T-helper 2 cell (primary cell): Measurements from ENCODE around the gene ADARB2.

Experiments used
- DNase-seq, 5 experiments: peaks; one replicate each; pipeline versions ENCODE4 v3.0.0 to v3.0.0-alpha.2; 2012 to 2022

Gene ADARB2

DNA sequence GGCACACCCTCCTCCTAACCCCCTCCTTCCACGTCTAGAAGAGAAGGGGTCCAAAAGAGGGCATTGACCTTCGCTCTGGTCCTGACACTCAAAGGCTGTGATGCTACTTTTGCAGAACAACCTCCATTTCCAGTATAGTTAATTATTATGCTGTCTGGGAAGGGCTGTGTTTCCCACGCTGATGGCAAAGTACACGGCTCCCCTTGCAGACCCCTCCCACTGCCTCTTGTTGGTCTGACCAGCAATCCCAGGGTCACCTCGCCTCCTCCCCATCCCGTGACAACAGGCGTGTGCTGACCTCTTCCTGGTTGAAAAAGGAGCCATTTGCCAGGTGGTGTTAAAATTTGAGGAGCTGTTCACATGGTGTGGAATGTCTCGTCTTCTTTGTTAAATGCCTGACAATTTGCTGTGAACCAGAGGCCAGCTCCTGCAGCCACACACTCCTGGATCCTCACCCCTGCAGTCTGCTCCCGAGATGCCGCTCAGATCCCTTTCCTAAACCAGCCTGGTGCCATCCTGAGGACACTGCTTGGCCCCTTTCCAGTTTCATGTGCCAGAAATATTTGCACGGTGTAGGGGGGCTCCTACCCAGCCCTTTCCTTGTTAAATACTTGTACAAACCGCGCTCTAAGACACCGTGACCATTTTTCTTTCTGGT is 359.5 kb downstream of the ADARB2 start:
- no peak for DNase-seq

DNA sequence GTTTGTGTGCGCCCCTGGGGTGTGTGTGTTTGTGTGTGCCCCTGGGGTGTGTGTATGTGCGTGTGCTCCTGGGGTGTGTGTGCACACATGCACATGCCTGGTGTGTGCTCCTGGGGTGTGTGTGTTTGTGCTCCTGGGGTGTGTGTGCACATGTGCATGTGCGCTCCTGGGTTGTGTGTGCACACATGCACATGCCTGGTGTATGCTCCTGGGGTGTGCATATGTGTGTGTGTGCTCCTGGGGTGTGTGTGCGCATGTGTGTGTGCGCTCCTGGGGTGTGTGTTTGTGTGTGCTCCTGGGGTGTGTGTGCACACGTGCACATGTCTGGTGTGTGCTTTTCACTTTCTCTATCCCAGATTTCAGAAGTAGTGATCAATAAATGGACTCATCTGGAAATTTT is 360.1 kb downstream of the ADARB2 start:
- DNase-seq = no peak

DNA sequence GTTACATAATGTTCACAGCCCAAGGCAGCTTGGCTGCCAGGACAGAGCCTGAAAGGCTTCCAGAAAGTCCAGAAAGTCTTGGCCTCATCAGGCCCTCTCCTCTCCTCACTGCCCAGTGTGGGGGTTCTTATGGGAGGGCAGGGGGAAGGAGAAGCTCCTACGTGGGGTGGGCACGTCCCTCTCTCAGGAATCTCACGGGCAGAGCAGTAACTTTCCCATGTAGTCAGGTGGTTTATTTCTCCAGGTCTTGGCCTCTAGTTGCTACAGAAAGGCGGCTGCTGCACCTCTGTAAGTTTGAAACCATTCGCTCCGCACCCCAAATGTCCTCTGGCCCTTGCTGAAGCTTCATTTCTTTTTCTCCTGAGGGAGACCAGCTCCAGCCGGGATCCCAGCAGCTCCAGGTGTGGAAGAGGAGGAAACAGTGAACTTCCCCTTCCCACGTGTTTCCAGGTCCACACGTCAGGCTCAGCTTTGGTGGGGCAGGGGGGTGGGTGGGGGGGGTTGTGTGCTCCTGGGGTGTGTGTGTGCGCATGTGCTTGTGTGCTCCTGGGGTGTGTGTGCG is 360.9 kb downstream of the ADARB2 start:
- no peak for DNase-seq

DNA sequence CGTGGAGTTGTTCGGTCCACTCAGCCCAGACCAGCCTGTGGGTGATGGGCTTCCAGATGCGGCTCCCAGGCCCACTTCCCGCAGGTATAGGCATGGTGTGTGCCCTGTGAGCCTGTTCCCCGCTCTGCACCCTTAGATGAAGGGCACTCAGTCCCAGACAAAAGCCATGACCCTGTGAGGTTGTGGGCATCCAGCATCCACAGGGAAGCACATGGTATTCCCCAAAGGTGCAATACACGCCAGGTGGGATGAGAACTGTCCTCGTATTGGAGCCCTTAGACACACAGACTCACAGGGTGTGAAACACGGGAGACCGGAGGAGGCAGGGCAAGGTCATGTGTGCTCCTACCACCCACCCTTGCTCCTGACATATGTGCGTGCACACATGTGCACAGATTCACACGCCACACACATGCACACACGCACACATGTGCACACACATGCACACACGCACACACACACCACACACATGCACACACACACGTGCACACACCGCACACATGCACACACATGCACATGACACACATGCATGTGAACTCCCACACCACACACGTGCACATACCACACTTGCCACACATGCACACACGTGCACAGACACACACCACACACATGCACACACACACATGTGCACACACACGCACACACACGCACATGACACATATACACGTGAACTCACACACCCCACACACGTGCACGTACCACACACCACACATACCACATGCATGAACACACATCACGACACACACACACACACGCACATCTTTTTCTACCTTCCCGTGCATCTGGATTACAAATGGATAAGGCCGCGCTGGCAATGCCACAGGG is 361.8 kb downstream of the ADARB2 start:
- no peak for DNase-seq

DNA sequence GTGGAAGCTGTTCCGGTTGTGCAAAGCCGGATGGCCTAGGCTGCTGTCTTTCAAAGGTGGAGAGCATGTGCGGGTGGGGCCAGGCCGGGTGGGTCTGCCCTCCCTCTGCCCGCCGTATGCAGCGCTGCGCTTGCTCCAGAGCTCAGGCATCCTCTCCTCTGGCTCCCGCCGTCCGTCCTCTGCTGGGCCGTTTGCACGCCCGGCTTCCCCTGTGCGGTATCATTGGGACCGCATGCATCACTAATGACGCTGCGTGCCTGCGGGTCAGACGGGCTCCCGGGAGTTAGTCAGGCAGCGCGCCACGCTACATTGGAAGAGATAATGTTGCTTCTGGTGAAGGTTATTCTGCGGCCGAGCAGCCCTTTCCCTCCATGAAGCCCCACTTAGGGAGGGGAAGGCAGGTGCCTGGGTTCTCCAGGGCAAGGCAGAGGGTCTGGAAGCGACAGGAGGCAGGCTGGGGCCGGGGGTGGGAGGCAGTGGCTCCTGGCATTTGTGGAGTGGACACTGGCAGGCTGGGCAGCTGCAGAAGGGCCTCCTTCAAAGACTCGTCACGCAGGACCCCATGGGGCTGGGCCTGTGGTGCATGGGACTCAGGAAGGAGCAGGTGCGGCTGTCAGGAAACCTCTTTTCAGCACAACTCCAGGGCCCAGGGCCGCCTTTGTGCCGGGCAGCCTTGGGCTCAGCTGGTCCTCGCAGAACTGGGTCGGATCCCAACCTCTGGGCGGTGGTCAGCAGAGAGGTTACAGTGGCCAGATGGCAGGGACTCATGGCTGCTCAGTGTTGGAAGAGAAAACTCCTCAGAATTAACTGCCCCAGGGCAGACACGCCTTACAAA is 362.6 kb downstream of the ADARB2 start:
- no peak for DNase-seq

DNA sequence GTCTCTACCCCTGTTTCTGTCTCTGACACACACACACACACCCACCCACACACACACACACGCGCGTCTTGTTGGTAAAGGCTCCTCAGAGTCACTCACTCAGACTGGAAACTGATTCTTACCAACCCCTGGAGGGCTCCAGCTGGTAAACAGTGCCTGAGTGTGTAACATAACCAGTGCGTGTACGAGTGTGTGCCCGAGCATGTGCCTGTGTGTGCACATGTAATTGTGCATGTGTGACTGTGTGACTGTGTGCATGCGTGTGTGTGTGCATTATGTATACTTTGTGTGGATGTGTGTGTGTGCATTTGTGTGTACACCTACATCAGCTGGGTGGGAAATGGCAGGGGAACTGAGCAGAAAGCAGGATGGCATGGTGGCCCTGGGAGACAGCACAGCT is 364.0 kb downstream of the ADARB2 start:
- DNase-seq = peak in 1 of 5 experiments; percentile 13

DNA sequence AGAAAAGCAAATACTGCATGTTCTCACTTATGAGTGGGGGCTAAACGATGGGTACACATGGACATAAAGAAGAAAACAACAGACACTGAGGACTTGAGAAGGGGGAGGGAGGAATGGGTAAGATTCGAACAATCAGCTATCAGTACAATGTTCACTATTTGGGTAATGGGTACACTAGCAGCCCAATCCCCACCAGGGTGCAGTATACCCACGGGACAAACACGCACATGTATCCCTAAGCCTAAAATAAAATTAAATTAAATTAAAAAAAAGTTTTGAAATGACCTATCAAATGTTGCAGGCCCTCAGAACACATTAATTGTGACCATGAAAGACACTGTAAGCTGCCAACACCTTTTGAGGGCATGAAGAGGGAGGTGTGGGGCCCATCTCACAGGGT is 365.1 kb downstream of the ADARB2 start:
- no peak for DNase-seq

DNA sequence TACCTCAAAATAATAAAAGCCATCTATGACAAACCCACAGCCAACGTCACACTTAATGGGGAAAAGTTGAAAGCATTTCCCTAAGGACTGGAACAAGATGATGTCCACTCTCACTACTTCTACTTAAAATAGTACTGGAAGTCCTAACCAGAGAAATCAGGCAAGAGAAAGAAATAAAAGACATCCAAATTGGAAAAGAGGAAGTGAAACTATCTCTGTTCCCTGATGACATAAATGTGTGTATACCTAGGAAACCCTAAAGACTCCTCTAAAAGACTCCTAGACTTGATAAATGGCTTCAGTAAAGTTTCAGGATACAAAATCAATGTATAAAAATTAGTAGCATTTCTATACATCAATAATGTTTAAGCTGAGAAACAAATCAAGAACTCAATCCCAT is 367.0 kb downstream of the ADARB2 start:
- no peak for DNase-seq

DNA sequence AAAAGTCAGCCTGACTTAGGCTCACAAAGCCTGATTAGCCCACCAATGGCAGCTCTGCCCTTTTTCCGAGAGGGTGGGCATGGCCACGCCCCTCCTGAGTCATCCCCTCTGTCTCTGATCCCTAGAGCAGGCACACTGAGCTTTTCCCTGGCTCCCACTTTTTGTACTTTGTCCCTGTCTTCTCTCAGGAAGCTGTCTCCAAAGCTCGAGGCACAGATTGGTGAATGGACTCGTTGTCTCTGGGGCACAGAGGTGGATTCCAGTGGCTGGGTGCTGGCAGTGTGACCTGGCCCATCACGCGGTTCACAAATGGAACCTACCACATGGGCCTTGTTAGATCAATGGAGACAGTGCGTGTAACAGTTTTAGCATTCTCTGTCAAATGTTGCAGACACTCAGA is 367.7 kb downstream of the ADARB2 start:
- no peak for DNase-seq

DNA sequence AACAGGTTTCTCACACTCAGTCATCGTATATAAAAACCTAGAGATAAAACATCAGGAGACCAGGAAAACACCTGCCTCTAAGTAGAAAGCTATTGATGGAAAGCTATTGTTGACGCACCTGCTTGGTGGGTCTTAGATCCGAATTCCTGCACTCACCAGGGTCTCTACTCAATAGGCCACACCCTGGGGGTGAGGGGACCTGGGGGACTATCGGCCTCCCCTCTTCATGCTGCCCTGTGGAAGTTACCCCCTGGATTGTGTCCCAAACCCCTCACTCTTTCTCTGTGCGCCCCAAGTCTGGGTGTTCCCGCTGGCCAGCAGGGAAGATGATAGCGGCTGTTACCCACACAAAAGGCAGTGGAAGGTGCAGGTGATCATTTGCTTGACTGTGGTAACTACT is 368.1 kb downstream of the ADARB2 start:
- no peak for DNase-seq

DNA sequence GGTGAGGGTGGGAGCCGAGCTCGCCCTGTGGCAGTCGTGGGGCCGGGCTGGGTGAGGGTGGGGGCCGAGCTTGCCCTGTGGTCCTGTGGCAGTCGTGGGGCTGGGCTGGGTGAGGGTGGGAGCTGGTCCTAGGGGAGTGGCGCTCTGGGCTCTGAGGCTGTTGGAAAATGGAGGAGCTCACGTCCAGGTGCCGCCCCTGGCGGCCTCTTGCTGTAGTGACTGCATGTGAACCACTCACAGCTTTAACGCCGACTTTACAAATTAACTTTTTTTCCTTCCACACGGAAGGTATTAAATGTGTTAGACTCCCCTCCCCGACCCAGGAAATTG is 368.5 kb downstream of the ADARB2 start:
- DNase-seq = peak in 3 of 5 experiments; percentile 21 to 65 (median 27)

DNA sequence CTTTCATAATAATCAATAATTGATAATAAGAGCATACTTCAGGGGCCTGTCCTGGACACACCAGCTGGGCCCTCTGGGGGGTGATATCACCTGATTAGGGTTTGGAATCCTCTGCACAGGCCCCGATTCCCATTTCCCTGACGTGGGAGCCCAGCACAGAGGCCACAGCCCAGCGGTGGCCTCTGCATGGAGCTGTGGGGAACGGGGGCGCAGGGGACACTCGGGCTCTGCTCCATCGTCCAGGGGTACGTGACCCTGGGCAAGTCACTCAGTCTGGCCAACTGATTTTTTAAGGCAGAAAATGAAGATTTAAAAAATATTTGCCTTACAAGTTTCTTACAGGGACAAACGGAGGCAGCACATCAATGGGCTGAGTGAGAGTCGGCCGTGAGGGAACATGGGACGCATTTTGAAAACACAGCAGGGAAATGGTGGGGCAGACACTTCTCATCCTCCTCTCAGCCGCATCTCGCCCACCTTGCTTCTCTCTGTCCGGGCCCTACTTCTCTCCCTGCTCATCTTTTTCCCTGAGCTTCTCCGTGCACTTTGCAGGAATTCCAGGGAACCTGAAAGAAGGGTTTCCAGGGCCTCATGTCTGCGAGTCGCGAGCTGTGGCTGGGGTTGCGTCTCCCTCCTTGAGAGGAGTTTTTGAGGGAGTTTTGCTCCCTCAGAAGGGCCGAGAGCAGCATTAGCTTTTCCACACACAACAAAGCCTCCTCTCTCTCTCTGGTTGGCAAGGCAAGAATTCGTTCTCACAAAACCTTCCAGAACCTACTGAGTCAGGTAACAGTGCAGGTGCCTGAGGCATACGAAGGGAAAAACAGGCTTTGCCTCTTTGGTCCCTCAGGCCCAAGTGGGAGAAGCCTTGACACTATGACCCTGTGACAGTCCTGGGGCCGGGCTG is 369.1 kb downstream of the ADARB2 start:
- DNase-seq = no peak

DNA sequence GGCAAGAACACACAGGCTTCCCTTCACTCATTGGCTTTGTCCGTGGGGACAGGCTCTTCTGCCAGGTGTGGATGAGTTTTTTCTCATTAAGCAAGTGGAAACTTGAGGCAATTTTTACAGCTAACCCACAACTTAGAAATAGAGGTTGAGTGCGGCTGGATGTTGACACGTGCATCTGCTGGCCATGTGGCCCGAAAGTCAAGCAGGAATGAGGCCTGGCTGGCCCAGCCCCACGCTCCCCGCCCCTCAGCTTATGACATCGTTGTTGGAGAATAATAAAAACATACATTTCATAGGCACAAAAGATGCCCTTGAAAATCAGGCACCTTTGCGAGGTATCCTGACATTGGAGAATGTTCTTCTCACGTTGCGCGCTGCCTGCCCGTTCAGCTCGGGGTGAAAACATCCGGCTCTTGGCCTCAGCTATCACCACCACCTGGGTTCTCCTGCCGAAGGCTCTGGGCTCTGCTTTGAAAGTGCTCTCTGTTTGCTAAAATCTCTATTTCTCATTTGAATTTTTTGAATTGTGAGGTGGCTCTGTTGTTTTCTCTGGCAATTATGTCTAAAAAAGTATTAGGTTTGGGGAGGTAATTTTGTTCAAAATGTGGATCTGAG is 370.4 kb downstream of the ADARB2 start:
- DNase-seq = no peak

DNA sequence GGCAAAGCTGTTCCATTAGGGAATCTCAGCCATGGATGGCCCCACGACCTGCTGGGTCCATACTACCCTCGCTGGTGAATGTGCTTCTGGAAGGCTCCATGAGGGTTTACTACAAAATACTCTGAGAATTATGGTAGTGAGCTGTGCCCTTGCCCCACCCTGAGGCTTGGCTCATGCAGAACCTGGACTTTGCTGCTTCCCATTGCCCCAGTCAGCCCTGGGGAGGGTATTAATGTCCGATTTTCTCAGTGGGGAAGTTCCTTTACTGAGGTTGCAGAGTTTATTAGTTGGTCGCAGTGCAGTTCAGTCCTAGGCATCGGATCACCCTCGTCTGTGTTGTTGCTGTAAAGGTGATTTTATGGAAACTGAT is 371.0 kb downstream of the ADARB2 start:
- no peak for DNase-seq

DNA sequence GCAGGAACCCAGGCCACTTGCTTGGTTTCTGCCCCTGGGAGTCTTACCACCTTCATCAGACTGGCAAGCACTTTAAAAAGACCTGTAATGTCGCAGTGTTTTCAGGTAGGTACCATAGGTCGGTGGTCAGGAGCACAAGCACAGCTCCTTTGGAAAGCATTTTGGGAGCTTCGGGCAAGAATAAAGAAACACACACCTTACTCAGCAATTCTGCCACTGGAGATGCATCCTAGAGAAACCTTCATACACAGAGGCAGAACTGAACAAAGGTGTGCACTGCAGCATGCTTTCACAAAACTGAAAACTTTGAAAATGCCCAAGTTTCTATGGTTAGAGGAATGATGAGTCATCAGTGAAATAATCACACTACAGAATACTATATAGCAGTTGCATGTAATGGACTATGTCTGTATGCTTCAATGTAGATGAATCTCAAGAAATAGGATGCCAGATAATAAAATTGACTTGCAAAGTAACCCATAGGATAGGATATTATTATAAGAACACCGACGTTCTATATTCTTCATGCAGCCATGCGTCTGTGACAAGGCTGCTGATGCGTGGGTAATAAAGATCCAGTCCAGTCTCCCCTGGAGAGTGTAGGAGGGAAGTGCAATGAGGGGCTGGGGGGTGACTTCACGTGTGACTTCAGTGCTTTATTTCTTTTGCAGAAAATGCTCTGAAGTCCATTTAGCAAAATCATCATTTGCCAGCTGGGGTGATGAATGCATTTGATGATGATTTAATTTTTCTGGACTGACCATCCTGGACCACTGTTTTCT is 371.6 kb downstream of the ADARB2 start:
- DNase-seq = no peak

DNA sequence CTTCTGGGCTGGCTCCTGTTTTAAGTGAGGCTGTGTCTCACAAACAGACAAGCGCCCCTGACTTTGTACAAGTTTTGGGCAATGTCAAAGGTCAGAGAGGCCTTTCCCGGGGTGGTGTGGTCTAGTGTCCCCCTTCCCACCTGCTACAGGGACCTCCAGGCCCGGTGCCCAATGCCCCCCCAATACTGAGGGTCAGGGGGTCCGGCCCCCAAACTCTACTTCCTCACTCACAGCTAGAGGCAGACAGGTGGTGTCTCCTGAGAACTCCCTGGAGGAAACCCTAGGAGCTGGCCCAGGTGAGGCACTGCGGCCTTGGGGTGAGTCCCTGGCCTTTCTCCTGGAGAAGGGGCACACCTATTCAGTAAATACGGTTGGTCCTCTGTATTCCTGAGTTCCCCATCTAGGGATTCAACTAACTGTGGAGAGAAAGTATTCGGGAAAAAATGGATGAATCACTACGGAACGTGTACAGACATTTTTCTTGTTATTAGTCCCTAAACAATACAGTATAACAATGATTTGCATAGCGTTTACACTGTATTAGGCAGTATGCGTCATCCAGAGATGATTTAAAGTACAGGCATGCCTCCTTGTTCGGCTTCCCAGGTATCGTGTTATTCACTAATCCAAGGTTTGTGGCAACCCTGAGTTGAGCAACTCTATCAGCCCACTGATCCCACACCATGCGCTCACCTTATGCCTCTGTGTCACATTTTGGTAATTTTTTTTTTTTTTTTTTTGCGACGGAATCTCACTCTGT is 373.0 kb downstream of the ADARB2 start:
- no peak for DNase-seq

DNA sequence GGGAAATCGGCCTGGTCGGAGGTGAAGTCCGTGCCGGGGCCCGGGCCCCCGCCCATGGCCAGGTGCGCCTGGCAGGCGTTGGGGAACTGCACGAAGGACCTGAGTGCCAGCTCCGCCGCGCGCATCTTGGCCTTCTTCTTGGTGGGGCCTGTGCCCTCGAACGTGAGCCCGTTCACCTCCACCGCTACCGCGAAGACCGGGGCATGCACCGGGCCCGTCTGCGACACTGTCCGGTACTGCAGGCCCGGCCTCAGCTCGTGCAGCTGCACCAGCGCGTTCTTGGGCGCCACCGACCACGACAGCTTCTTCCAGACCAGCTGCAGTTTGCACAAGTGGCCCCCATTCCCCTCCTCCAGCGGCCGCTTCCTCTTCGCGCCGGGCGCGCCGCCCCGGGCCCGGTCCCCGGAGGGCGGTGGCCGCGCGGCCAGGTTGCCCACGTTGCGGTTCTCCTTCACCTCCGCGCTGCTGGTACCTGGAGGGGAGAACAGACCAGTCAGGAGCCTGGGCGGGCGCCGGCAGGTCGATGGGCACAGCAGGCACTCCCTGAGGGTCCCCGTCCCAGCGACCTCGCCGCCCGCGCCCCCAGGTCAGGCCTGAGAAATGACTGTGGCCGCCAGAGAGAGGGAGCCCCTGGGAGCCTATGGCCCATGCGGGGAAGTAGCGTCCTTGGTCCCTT is 373.7 kb downstream of the ADARB2 start:
- DNase-seq = no peak

DNA sequence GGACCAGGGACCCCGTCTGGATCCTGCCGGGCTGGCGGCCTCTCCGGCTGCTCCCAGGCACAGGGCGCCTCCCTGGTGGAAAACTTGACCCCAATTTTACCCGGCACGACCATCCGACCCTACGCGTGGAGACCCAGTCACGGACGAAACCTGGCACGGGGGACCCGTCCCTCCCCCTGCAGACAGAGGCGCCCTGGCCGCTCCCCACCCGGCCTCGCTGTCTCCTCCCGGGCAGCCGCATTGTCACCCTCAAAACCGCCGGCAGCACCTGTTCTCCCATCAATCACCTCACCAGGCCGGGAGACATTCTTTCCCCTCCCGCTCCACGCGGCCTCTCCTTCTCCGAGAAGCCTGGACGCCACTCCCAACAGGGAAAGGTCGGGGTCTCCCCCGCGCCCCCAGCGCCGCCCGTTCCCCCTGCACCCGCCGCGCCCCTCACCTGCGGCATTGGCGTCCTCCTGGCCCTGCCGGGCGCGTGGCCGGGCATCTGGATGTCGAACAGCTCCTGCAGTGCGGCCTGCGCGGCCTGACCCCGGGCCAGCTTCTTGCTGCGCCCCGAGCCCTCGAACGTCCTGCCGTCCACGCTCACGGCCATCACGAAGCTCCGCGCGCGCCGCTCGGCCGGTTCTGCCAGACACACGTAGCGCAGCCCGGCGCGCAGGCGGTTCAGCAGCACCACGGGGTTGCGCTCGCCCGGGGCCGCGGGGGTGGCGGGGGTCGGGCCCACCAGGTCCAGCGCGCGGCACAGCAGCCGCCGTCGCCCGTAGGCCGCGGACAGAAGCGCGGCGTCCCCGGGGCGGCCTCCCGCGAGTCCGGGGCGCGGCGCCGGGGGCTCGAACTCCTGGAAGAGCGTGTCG is 374.5 kb downstream of the ADARB2 start:
- DNase-seq = no peak
